Measurements from ENCODE around the gene SUSD3.

The SUSD3 gene

GRCh38 chr9:93023521-93023815, 35.0 kb upstream of the SUSD3 start:
- TF ChIP-seq ZFX (IDR thresholded peaks at IDR 0.05) = no peak
- TF ChIP-seq, protein P1, sequence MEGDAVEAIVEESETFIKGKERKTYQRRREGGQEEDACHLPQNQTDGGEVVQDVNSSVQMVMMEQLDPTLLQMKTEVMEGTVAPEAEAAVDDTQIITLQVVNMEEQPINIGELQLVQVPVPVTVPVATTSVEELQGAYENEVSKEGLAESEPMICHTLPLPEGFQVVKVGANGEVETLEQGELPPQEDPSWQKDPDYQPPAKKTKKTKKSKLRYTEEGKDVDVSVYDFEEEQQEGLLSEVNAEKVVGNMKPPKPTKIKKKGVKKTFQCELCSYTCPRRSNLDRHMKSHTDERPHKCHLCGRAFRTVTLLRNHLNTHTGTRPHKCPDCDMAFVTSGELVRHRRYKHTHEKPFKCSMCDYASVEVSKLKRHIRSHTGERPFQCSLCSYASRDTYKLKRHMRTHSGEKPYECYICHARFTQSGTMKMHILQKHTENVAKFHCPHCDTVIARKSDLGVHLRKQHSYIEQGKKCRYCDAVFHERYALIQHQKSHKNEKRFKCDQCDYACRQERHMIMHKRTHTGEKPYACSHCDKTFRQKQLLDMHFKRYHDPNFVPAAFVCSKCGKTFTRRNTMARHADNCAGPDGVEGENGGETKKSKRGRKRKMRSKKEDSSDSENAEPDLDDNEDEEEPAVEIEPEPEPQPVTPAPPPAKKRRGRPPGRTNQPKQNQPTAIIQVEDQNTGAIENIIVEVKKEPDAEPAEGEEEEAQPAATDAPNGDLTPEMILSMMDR (conservative IDR thresholded peaks at IDR 0.05) = no peak
- H3K27ac ChIP-seq = no peak overlapping the region

GRCh38 chr9:93024646-93024910, 33.9 kb upstream of the SUSD3 start:
- TF ChIP-seq ZFX (IDR thresholded peaks at IDR 0.05) = no peak
- TF ChIP-seq, protein P1 (conservative IDR thresholded peaks at IDR 0.05) = no peak

DNA sequence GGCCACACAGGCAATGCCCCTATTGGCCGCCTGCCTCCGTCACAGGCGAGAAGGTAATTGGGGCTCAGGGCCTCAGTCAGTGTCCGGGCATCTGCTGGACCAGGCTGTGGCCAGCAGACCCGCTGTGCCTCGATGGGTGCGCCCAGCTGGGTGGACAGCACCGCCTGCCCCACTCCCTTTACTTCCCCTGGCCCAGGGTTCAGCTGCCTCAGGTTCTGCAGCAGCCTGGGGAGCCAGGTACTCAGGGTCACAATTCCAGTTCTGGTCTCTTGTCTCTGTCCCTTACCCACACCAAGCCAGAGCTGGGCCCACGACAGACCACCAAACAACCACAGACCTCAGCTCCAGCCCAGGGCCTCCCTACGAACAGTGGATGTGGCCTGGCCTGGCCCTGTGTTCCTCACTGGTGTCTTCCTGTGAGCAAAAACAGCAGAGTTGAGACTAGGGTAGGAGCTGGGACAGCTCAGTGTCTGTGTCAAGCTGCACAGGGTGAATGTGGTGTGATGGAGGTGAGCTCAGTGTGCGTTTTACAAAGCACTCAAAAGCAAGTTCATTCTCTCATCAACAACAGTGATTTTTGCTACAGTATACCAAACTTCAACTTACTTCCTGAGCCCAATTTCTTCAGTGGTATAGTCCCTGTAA, 33.4 kb upstream of the SUSD3 start:
- H3K27ac ChIP-seq = no peak overlapping the region
- no peak for TF ChIP-seq ZFX (IDR thresholded peaks at IDR 0.05)
- TF ChIP-seq, protein P1 (conservative IDR thresholded peaks at IDR 0.05) = no peak

More at GRCh38 chr9:93024646-93024910, 33.9 kb upstream of the SUSD3 start:
- no peak overlapping the region for H3K27ac ChIP-seq

- TF ChIP-seq ZFX (IDR thresholded peaks at IDR 0.05) = no peak
- TF ChIP-seq, protein P1 (conservative IDR thresholded peaks at IDR 0.05) = no peak
- H3K27ac ChIP-seq = no peak overlapping the region
Observed at GRCh38 chr9:93025736-93026135, 32.8 kb upstream of the SUSD3 start.

DNA sequence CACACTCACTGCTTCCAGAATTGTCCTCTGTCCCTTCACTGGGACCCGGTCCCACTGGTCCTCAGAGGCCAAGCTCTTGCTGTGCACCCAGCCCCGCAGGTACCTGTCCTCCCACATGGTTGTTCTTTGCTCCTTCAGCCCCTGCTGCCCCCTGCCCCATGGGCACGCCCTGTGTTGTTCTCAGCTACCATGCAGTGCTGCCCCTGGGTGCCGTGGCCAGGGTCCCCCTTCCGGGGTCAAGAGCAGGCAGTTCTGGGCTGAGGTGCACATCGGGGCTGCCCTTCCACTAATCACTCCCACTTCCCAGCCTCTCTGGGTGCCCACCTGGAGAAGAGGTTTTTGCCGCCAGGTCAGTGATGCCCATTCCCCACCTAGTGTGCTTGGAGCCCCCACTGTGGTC, 31.9 kb upstream of the SUSD3 start:
- TF ChIP-seq, protein P1 (conservative IDR thresholded peaks at IDR 0.05) = no peak
- H3K27ac ChIP-seq = no peak overlapping the region

- TF ChIP-seq, protein P1 (conservative IDR thresholded peaks at IDR 0.05) = no peak
- TF ChIP-seq ZFX (IDR thresholded peaks at IDR 0.05) = no peak
- H3K27ac ChIP-seq = no peak overlapping the region
Observed at GRCh38 chr9:93027750-93028149, 30.8 kb upstream of the SUSD3 start.

GRCh38 chr9:93028448-93029006, 30.0 kb upstream of the SUSD3 start:
- no peak overlapping the region for H3K27ac ChIP-seq

More at GRCh38 chr9:93028448-93029006, 30.0 kb upstream of the SUSD3 start:
- no peak for TF ChIP-seq ZFX (IDR thresholded peaks at IDR 0.05)
- TF ChIP-seq, protein P1 (conservative IDR thresholded peaks at IDR 0.05) = no peak
